CD14-positive monocyte (primary cell): ENCODE data around the gene KIAA0753. TPM values are rescaled to one million over a fixed set of nuclear protein-coding genes. Genes with fewer than 3 reads are reported as not detected.

Experiments
- DNase-seq, 3 donors: peaks; one replicate each; pipeline ENCODE4 v3.0.0-alpha.2; 2011 to 2022
- H2AFZ ChIP-seq: 2 replicates; pipeline ENCODE4 v1.6.0; 2012; ENCODE audit warnings: mild to moderate bottlenecking, low read depth, low read length, inconsistent platforms; ENCODE audit not compliant: insufficient read depth, poor library complexity, severe bottlenecking
- H3K27ac ChIP-seq, 2 donors: 1 replicate in 1 of 2; 2 replicates in 1 of 2; pipeline ENCODE4 v1.5.1; 2012 to 2013; ENCODE audit warnings: low read length in 2 of 2, control low read depth in 1 of 2, inconsistent platforms in 1 of 2, low read depth in 1 of 2, mild to moderate bottlenecking in 1 of 2
- H3K27me3 ChIP-seq, 2 donors: one replicate each; pipeline versions ENCODE4 v1.6.0 to v1.6.1; 2011 to 2013; ENCODE audit warnings: low read length in 2 of 2; ENCODE audit not compliant: control insufficient read depth in 2 of 2, insufficient read depth in 2 of 2
- H3K36me3 ChIP-seq, 2 donors: replicated peaks in 1 of 2; 1 replicate in 1 of 2; 2 replicates in 1 of 2; pipeline versions ENCODE4 v1.5.1 to v1.6.1; 2012 to 2013; ENCODE audit warnings: low read length in 2 of 2, control low read depth in 1 of 2, inconsistent platforms in 1 of 2, mild to moderate bottlenecking in 1 of 2; ENCODE audit not compliant: insufficient read depth in 2 of 2, control insufficient read depth in 1 of 2
- H3K4me1 ChIP-seq, 2 donors: 1 replicate in 1 of 2; 2 replicates in 1 of 2; pipeline versions ENCODE4 v1.5.1 to v1.6.1; 2012 to 2013; ENCODE audit warnings: low read length in 2 of 2, control low read depth in 1 of 2, inconsistent platforms in 1 of 2, mild to moderate bottlenecking in 1 of 2, moderate library complexity in 1 of 2; ENCODE audit not compliant: insufficient read depth in 2 of 2, control insufficient read depth in 1 of 2
- H3K4me2 ChIP-seq: replicated peaks from 2 replicates; pipeline ENCODE3; 2012; ENCODE audit warnings: low read length, moderate library complexity, mild to moderate bottlenecking; ENCODE audit not compliant: poor library complexity, severe bottlenecking; ENCODE audit errors: extremely low read depth
- H3K4me3 ChIP-seq, 3 experiments: fragments of 200-600 bp in 1 of 3; sonication (generic) in 1 of 3; replicated peaks in 1 of 3; 1 replicate in 2 of 3; 2 replicates in 1 of 3; pipeline ENCODE4 v1.5.1; 2011 to 2013; ENCODE audit warnings: low read length in 3 of 3, mild to moderate bottlenecking in 3 of 3, control low read depth in 2 of 3, low read depth in 2 of 3, inconsistent platforms in 1 of 3, moderate library complexity in 1 of 3
- H3K79me2 ChIP-seq: 2 replicates; pipeline ENCODE4 v1.6.0; 2012; ENCODE audit warnings: mild to moderate bottlenecking, control low read depth, inconsistent platforms, low read length, moderate library complexity; ENCODE audit not compliant: insufficient read depth
- H3K9ac ChIP-seq: 2 replicates; pipeline ENCODE4 v1.6.0; 2017; ENCODE audit warnings: low read length, mild to moderate bottlenecking; ENCODE audit not compliant: insufficient read depth, poor library complexity, severe bottlenecking
- H3K9me3 ChIP-seq, 2 donors: replicated peaks in 1 of 2; 1 replicate in 1 of 2; 2 replicates in 1 of 2; pipeline versions ENCODE4 v1.5.1 to v1.6.1; 2012 to 2013; ENCODE audit warnings: low read length in 2 of 2, control low read depth in 1 of 2; ENCODE audit not compliant: control insufficient read depth in 1 of 2, insufficient read depth in 1 of 2
- H4K20me1 ChIP-seq: 2 replicates; pipeline ENCODE4 v1.6.0; 2012; ENCODE audit warnings: mild to moderate bottlenecking, low read length, control low read depth, moderate library complexity; ENCODE audit not compliant: insufficient read depth
- H3K27ac Mint-ChIP-seq, 7 donors: one replicate each; pipeline ENCODE4 v1.8.0; 2020; ENCODE audit warnings: mild to moderate bottlenecking in 7 of 7, mixed read lengths in 7 of 7, moderate library complexity in 6 of 7, inconsistent platforms in 2 of 7
- H3K27me3 Mint-ChIP-seq, 3 donors: one replicate each; pipeline ENCODE4 v1.8.0; 2021 to 2022; ENCODE audit warnings: low read depth in 3 of 3, mild to moderate bottlenecking in 3 of 3, mixed read lengths in 3 of 3, moderate library complexity in 3 of 3, inconsistent platforms in 1 of 3
- H3K36me3 Mint-ChIP-seq, 2 donors: one replicate each; pipeline ENCODE4 v1.8.0; 2020; ENCODE audit warnings: mixed read lengths in 2 of 2, inconsistent platforms in 1 of 2, mild to moderate bottlenecking in 1 of 2
- H3K4me1 Mint-ChIP-seq: one replicate; pipeline ENCODE4 v1.8.0; 2020; ENCODE audit warnings: mild to moderate bottlenecking, mixed read lengths
- H3K4me3 Mint-ChIP-seq, 2 donors: one replicate each; pipeline ENCODE4 v1.8.0; 2020; ENCODE audit warnings: mild to moderate bottlenecking in 2 of 2, mixed read lengths in 2 of 2, moderate library complexity in 1 of 2
- H3K9me3 Mint-ChIP-seq, 7 donors: one replicate each; pipeline ENCODE4 v1.8.0; 2020 to 2022; ENCODE audit warnings: mixed read lengths in 7 of 7, mild to moderate bottlenecking in 6 of 7, moderate library complexity in 6 of 7, inconsistent platforms in 2 of 7
- CTCF ChIP-seq: fragments of 200-600 bp; IDR thresholded peaks from one replicate; pipeline ENCODE4 v1.8.0; 2022; ENCODE audit warnings: antibody characterized with exemption, mild to moderate bottlenecking
- WGBS: methylation state at CpG from one replicate; pipeline ENCODE4 v1.1.5; 2013; ENCODE audit warnings: missing lambda C conversion rate; ENCODE audit not compliant: insufficient coverage; 5-methylcytosine and 5-hydroxymethylcytosine counted together
- intact Hi-C, 2 donors: fragments of 100-400 bp; cut with micrococcal nuclease; formaldehyde crosslinking; loops; one replicate each; pipeline versions ENCODE4 v1.15.0 to v1.15.1; 2023
- polyA plus RNA-seq, 3 donors: library from polyadenylated mRNA; depleted of rRNA in 1 of 3; unstranded in 2 of 3; stranded (reverse) in 1 of 3; fragments of 300-500 nt in 2 of 3; fragments of >200 nt in 1 of 3; fragmentation: Illumina TruSeq in 2 of 3; gene quantifications; 1 replicate in 2 of 3; 2 replicates in 1 of 3; pipeline ENCODE4 v1.2.3, GENCODE V29; 2012 to 2021

Gene KIAA0753
- polyA plus RNA-seq, 3 donors, result 1.7 to 6.6 (median 3.5) TPM

- H3K27me3 Mint-ChIP-seq, result peaks cover 0 to 3% (median 0%) of the 10 kb centered on the region in 3 donors
- intact Hi-C loops, result no loop called here
- H3K27ac ChIP-seq, result peak overlapping the region; percentile 48 to 72
These were observed 41.1 kb downstream of the KIAA0753 start for GRCh38 chr17:6599364-6599763.

GRCh38 chr17:6597727-6598126 lies 42.8 kb downstream of the KIAA0753 start:
- Mint-ChIP-seq H3K9me3 (no peaks in the 10 kb centered on the region), H3K27me3 (peaks cover 0 to 2% (median 0%) of the 10 kb centered on the region in 3 donors), H3K27ac (peak overlapping the region; percentile 60 to 90 (median 77)), H3K4me1 (peaks cover 40% of the 10 kb centered on the region), H3K36me3 (peaks cover 56 to 62% of the 10 kb centered on the region in 2 donors), H3K4me3 (no peak overlapping the region)
- Histone ChIP-seq H3K4me1 (peaks cover 30 to 38% of the 10 kb centered on the region in 2 donors), H3K27ac (peak overlapping the region in 1 of 2 donors; percentile 72), H3K9ac (no peak overlapping the region), H3K27me3 (no peaks in the 10 kb centered on the region), H3K4me2 (peak overlapping the region; percentile 54), H3K9me3 (no peaks in the 10 kb centered on the region), H3K4me3 (peak overlapping the region in 1 of 3 experiments; percentile 39), H3K36me3 (peaks cover 26 to 54% of the 10 kb centered on the region in 2 donors), H4K20me1 (no peaks in the 10 kb centered on the region), H3K79me2 (no peaks in the 10 kb centered on the region), H2AFZ (no peak overlapping the region)
- WGBS, result no CpG with 5 or more reads among the region's 1 CpG
- intact Hi-C loops, result no loop called here
- DNase-seq, result no peak
- TF ChIP-seq CTCF, result no peak

More at GRCh38 chr17:6599364-6599763, 41.1 kb downstream of the KIAA0753 start:
- no peak for TF ChIP-seq CTCF
- no peaks in the 10 kb centered on the region for H4K20me1 ChIP-seq
- Mint-ChIP-seq H3K9me3 (no peaks in the 10 kb centered on the region), H3K27ac (peak overlapping the region; percentile 66 to 90 (median 77)), H3K4me1 (peaks cover 40% of the 10 kb centered on the region), H3K4me3 (no peak overlapping the region), H3K36me3 (peaks cover 56% of the 10 kb centered on the region in 2 donors)
- H2AFZ ChIP-seq, result no peak overlapping the region
- H3K4me2 ChIP-seq, result peak overlapping the region; percentile 54
- H3K4me1 ChIP-seq, result peaks cover 30 to 38% of the 10 kb centered on the region in 2 donors
- H3K36me3 ChIP-seq, result peaks cover 21 to 51% of the 10 kb centered on the region in 2 donors
- DNase-seq, result peak; percentile 61 to 80 (median 75)
- no peaks in the 10 kb centered on the region for H3K27me3 ChIP-seq
- no peak overlapping the region for H3K9ac ChIP-seq
- no peaks in the 10 kb centered on the region for H3K9me3 ChIP-seq
- no peaks in the 10 kb centered on the region for H3K79me2 ChIP-seq
- peak overlapping the region in 1 of 3 experiments; percentile 39 for H3K4me3 ChIP-seq
